Lung (tissue), 12 donors: ENCODE data around the gene ABCG4. TPM values are rescaled to one million over a fixed set of nuclear protein-coding genes. Genes with fewer than 3 reads are reported as not detected.

Experiments used
- ATAC-seq: fragments of 200-7000 bp; cut with Tn5 transposase; one replicate; pipeline ENCODE4 v1.9.1; 2020; ENCODE audit warnings: moderate number of reproducible peaks; ENCODE audit not compliant: insufficient read depth, low FRiP score
- DNase-seq, 3 donors: peaks; one replicate each; pipeline ENCODE4 v3.0.0-alpha.2; 2013 to 2017
- H3K27ac ChIP-seq, 2 donors: one replicate each; pipeline ENCODE4 v1.5.1; 2013; ENCODE audit warnings: mild to moderate bottlenecking in 2 of 2, moderate library complexity in 2 of 2, control low read depth in 1 of 2, inconsistent platforms in 1 of 2, low read depth in 1 of 2, low read length in 1 of 2
- H3K27me3 ChIP-seq, 3 donors: one replicate each; pipeline ENCODE4 v1.5.1; 2013; ENCODE audit warnings: low read length in 2 of 3; ENCODE audit not compliant: control insufficient read depth in 3 of 3, insufficient read depth in 3 of 3
- H3K36me3 ChIP-seq, 4 donors: one replicate each; pipeline ENCODE4 v1.5.1; 2013; ENCODE audit warnings: low read length in 4 of 4, mild to moderate bottlenecking in 1 of 4, moderate library complexity in 1 of 4; ENCODE audit not compliant: control insufficient read depth in 4 of 4, insufficient read depth in 4 of 4
- H3K4me1 ChIP-seq, 5 donors: one replicate each; pipeline ENCODE4 v1.5.1; 2013; ENCODE audit warnings: low read length in 5 of 5, mild to moderate bottlenecking in 2 of 5, moderate library complexity in 1 of 5; ENCODE audit not compliant: control insufficient read depth in 5 of 5, insufficient read depth in 5 of 5
- H3K4me3 ChIP-seq: one replicate; pipeline ENCODE4 v1.5.1; 2013; ENCODE audit warnings: mild to moderate bottlenecking, control low read depth, moderate library complexity
- H3K9ac ChIP-seq, 2 donors: one replicate each; pipeline ENCODE4 v1.5.1; 2013; ENCODE audit warnings: low read length in 2 of 2, control low read depth in 1 of 2; ENCODE audit not compliant: insufficient read depth in 1 of 2
- H3K9me3 ChIP-seq, 4 donors: one replicate each; pipeline ENCODE4 v1.5.1; 2013; ENCODE audit warnings: low read length in 3 of 4, mild to moderate bottlenecking in 1 of 4, moderate library complexity in 1 of 4; ENCODE audit not compliant: control insufficient read depth in 4 of 4, insufficient read depth in 3 of 4
- CTCF ChIP-seq: IDR thresholded peaks from 2 replicates; pipeline ENCODE4 v1.5.1; 2012; ENCODE audit warnings: mild to moderate bottlenecking; ENCODE audit errors: control extremely low read depth, extremely low read depth
- WGBS, 2 donors: extraction: QIAGEN DNeasy Blood & Tissue Kit; methylation state at CpG; one replicate each; pipeline ENCODE4 v1.1.7; 2013; 5-methylcytosine and 5-hydroxymethylcytosine counted together
- polyA plus RNA-seq, 2 donors: library from polyadenylated mRNA; stranded (reverse); fragments of 200-250 nt; gene quantifications; one replicate each; pipeline ENCODE4 v1.2.1, GENCODE V29; 2013
- total RNA-seq, 2 donors: library from RNA; depleted of rRNA in 1 of 2; stranded (reverse); fragments of >200 nt in 1 of 2; gene quantifications; one replicate each; pipeline ENCODE4 v1.2.1, GENCODE V29; 2014 to 2021
- donor health status: control.
- donor health status: control.
- donor health status: Bipolar disorder and iron deficiency.
- donor health status: healthy.
- donor health status: DM: yes; HTN: yes; CAD: no.

ABCG4 gene
- total and polyA plus RNA-seq, 4 donors = 0.03 to 0.28 (median 0.10) TPM; not detected in 1

GRCh38 chr11:119120639-119121007 is 28.2 kb upstream of the ABCG4 start:
- H3K27me3 ChIP-seq = no peaks in the 10 kb centered on the region
- peaks cover 5 to 17% (median 9%) of the 10 kb centered on the region in 4 donors for H3K36me3 ChIP-seq
- ATAC-seq (no peak), DNase-seq (peak in 1 of 3 donors; percentile 55)
- H3K9ac ChIP-seq = peak overlapping the region in 1 of 2 donors; percentile 73
- H3K9me3 ChIP-seq = no peaks in the 10 kb centered on the region
- TF ChIP-seq CTCF = no peak
- peaks cover 2 to 18% (median 9%) of the 10 kb centered on the region in 5 donors for H3K4me1 ChIP-seq
- H3K4me3 ChIP-seq = no peak overlapping the region
- 27 to 44% methylated on average over 5 of the region's 5 CpGs for WGBS, 2 donors
- peak overlapping the region in 1 of 2 donors; percentile 47 for H3K27ac ChIP-seq

GRCh38 chr11:119121008-119121810 is 27.6 kb upstream of the ABCG4 start, which contains the start of gene HINFP:
HINFP (plus strand) TSS chr11:119121580; CDS start chr11:119126945, 5,365 bp downstream.
- H3K4me1 ChIP-seq = peaks cover 2 to 18% (median 9%) of the 10 kb centered on the region in 5 donors
- peak within 1 kb of the TSS; percentile 76 to 78 for H3K27ac ChIP-seq
- no peak for TF ChIP-seq CTCF
- peak within 1 kb of the TSS; percentile 40 to 78 for H3K9ac ChIP-seq
- peak; percentile 100 for ATAC-seq
- H3K4me3 ChIP-seq = peak within 1 kb of the TSS; percentile 76
- WGBS, 2 donors = 0 to 1% methylated on average over 50 to 54 of the region's 54 CpGs
- H3K36me3 ChIP-seq = peaks cover 5 to 12% (median 10%) of the 10 kb centered on the region in 4 donors
- DNase-seq = peak; percentile 99 to 100 (median 100)
- no peaks in the 10 kb centered on the region for H3K27me3 ChIP-seq
- no peaks in the 10 kb centered on the region for H3K9me3 ChIP-seq

- H3K9me3 ChIP-seq = no peaks in the 10 kb centered on the region
- 0 to 1% methylated on average over 20 of the region's 20 CpGs for WGBS, 2 donors
- H3K9ac ChIP-seq = peak overlapping the region; percentile 40 to 78
- peak overlapping the region; percentile 76 for H3K4me3 ChIP-seq
- H3K36me3 ChIP-seq = peaks cover 5 to 13% (median 9%) of the 10 kb centered on the region in 4 donors
- peak overlapping the region; percentile 76 to 77 for H3K27ac ChIP-seq
- no peak for TF ChIP-seq CTCF
- ATAC-seq (no peak), DNase-seq (no peak)
- H3K4me1 ChIP-seq = peaks cover 2 to 18% (median 9%) of the 10 kb centered on the region in 5 donors
- no peaks in the 10 kb centered on the region for H3K27me3 ChIP-seq
Measured at GRCh38 chr11:119121811-119122124, 27.1 kb upstream of the ABCG4 start.
